Cerebellar nuclear complex (tissue), 1 donor: ENCODE measurements around the gene MCF2L2.
"Not testable (repeated sequence)": the region's sequence is repeated elsewhere in the genome, so short reads cannot be mapped to it uniquely, and the experiment has no call there.

ENCODE experiments used
- DNase-seq, 2 experiments: peaks; one replicate each; lab custom pipeline; 2025; lab: John Stamatoyannopoulos, UW

Gene MCF2L2, protein sequence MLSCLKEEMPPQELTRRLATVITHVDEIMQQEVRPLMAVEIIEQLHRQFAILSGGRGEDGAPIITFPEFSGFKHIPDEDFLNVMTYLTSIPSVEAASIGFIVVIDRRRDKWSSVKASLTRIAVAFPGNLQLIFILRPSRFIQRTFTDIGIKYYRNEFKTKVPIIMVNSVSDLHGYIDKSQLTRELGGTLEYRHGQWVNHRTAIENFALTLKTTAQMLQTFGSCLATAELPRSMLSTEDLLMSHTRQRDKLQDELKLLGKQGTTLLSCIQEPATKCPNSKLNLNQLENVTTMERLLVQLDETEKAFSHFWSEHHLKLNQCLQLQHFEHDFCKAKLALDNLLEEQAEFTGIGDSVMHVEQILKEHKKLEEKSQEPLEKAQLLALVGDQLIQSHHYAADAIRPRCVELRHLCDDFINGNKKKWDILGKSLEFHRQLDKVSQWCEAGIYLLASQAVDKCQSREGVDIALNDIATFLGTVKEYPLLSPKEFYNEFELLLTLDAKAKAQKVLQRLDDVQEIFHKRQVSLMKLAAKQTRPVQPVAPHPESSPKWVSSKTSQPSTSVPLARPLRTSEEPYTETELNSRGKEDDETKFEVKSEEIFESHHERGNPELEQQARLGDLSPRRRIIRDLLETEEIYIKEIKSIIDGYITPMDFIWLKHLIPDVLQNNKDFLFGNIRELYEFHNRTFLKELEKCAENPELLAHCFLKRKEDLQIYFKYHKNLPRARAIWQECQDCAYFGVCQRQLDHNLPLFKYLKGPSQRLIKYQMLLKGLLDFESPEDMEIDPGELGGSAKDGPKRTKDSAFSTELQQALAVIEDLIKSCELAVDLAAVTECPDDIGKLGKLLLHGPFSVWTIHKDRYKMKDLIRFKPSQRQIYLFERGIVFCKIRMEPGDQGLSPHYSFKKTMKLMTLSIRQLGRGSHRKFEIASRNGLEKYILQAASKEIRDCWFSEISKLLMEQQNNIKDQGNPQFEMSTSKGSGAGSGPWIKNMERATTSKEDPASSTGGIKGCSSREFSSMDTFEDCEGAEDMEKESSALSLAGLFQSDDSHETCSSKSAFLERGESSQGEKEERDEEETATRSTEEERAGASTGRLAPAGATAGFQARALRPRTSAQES

DNA sequence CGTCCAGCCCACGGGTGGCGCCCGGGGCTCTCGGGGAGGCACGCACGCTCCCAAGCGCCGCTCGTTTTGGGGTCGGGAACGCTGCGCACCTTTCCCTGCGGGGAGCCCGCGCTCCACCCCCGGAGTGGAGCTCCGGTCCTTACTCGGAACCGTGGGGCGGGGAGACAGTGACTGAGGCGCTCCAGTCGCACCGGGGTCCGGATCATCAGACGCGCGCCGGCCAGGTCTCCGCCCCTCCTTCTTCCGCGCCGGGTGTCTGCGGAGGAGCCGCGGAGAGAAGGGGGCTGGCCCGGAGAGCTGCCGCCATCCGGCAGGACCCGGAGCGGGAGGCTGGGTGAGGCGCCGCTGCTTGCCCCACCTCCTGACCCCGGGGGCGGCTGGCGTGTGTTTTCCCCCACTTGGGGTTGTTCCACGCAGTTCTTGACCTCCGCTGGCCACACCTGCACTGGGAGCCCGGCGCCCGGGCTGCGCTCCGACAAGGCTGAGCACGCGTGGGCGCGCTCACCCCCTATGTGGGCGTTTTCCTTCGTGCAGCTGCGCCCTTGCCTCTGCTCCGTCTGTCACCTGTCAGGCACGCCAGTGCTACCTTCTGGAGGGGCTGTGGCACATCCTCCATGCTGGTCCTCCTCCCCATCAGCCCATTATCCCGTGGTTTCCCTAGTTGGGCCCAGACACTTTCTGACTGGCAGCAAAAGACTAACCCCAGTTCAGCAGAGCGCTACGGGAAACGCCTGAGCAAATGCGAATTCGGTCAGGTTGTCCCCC lies at the start of gene MCF2L2:
Gene MCF2L2, minus strand, starts transcription at position 173 of the 765 bp plus-strand sequence. CDS start 642 bp downstream, outside the sequence.
- no peak for DNase-seq

DNA sequence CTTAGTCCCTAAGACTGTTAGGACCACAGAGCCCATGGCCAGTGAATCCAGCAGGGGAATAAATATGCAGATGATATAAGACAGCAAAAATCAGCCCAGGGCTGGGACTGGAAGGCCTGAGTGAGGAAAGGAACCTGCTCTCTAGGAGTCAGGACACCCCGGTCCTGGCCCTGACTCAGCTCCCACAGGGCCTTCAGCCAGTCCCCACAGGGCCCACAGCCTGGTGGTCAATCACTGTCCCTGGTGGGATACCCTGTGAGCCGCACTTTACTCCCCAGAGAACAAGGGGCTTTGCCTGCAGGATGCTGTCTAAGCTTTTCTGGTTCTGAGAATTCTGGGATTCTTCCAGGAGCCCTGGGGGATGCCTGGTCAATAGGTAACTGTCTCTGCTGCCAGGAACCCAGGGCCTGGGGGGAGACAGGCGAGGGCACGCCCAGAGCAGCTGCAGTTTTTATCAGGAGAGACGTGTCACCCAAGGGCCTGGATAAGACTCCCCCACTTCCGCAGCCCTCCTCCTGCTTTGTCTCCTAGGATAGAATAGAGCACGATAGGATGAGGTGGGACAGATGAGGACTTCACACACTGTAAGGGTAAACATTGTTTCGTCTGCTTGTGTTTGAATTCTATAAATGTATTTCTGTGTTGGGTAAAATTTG lies 49.5 kb upstream of the MCF2L2 start:
- DNase-seq, result no peak

DNA sequence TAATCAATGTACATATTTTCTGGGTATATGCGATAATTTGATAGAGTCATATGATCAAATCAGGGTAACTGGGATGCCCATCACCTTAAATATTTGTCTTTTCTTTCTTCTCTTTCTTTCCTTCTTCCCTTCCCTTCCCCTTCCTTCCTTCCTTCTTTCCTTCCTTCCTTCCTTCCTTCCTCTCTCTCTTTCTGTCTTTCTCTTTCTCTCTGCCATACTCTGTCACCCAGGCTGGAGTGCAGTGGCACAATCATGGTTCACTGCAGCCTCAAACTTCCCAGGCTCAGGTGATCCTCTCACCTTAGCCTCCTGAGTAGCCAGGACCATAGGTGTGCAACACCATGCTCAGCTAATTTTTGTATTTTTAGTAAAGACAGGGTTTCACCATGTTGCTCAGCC lies 47.3 kb upstream of the MCF2L2 start:
- not testable (repeated sequence) for DNase-seq

DNA sequence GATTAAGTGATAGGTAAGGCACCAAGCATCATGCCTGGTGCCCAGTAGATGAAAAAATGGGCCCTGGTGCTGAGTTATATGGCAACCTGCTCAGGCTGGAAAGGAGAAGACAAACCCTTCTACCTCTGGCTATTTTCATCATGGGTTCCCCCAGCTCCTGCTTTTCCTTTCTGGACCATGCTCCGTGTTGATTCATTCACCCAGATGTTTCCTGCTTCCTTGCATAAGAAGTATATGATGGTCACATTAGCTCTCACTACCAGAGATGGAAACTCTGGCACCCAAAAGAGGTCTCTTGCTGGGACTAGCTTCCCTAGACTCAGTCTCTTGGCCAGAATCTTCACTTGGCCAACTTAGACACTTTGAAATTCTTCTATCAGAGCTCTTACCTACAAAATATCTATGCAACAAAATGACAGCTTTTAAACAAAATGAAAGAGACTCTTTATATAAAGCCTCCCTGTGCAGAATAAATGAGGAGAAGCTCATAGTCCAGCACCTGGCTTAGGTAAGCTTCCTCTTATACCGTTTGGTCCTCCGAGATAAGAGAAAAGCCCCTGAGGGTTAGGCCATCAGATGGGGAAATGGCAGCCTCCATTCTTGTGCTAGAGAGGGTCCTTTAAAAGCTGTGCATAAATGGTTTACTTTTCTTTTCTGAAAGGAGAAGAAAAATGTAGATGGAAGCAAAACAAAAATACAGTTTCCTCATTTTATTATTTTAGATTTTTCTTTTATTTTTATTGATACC lies 46.8 kb upstream of the MCF2L2 start:
- no peak for DNase-seq

DNA sequence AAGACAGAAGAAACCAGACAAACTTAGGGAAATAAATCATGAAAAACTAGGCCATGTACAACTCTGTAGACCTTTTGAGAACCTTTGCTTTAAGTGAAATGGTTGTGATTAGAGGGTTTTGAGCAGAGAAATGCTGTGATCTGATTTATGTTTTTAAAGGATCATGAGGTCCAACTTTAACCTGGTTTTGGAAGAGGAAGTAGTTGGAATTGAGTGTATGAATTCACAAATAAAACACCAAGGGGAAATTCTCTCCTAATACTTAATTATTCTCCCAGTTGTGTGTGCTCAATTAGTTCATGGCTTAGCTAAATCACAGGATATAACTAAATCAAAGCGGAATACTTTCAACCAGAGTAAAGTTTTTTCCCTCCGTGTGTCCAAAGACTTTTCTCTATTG lies 45.5 kb upstream of the MCF2L2 start:
- DNase-seq, result no peak

DNA sequence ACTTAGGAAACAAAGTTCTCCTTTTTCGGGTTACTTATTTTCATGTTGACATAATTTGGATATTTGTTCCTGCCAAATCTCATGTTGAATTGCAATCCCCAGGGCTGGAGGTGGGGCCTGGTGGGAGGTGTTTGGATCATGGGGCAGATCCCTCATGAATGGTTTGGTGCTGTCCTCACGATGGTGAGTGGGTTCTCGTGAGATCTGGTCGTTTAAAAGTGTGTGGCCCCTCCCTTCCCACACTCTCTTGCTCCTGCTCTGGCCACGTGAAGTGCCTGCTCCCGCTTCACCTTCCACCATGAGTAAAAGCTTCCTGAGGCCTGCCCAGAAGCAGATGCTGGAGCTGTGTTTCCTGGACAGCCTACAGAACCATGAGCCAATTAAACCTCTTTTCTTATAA lies 43.7 kb upstream of the MCF2L2 start:
- DNase-seq, result no peak

DNA sequence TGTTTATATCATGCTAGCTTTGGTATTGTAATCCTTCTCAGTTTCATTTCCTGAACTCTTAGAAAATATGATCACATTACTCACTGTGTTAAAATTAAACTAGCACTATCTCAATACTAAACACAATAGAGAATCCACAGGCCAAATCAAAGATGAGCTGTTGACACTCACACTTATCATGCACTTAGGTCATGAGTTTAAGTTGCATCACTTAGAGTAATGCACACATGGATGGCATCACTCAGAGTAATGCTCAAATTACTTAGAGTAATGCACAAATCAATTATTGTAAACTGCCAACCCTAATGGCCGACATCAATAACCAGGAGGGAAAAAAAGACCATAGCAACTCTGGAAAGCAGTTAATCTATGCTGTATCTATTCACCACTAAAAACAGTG lies 40.0 kb upstream of the MCF2L2 start:
- no peak for DNase-seq

DNA sequence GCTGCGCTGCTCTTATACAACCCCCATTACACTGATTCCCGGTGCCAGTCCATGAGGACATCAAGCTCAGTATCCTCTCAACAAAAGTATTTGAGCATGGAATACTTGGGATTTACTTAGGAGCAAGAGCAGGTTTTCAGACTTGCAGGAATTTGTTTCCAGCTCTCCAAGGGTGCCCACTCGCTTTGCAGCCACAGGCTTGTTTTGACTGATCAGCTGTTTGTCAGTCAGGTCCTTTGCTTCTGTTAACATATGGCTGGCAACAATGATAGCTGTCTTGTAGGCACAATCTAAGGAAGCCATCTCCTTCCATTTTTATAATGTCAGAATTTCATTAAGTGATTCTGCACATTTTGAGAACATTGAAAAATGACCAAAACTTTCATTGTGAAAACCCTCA lies 38.2 kb upstream of the MCF2L2 start:
- no peak for DNase-seq

DNA sequence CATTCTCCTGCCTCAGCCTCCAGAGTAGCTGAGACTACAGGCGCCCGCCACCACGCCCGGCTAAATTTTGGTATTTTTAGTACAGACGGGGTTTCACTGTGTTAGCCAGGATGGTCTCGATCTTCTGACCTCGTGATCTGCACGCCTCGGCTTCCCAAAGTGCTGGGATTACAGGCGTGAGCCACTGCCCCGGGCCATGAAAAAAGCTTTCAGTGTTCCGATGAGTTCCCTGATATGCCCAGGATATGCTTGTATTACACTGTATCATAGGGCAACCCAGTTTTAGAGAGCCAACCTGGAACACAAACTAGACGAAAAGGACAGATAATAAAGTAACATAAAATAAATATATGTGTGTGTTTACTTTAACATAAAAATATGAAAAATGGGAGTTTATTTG lies 37.3 kb upstream of the MCF2L2 start:
- not testable (repeated sequence) for DNase-seq

DNA sequence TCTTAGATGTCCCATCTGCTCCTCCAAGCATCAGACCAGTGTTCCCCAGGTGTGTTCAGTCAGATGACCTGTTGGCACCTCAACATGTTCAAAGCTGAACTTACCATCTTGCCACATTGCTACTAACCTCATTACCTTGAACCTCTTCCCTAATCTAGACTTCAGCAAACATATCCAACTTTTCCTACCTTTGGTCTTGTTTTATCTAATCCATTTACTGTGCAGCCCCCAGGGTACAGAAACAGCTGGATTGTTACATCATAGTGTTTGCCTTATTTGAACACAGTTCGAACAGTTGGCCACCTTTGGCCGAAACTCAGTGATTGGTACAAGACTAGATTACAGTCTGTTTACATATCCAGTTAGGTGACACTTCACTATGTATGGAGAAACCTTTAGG lies 36.1 kb upstream of the MCF2L2 start:
- no peak for DNase-seq

DNA sequence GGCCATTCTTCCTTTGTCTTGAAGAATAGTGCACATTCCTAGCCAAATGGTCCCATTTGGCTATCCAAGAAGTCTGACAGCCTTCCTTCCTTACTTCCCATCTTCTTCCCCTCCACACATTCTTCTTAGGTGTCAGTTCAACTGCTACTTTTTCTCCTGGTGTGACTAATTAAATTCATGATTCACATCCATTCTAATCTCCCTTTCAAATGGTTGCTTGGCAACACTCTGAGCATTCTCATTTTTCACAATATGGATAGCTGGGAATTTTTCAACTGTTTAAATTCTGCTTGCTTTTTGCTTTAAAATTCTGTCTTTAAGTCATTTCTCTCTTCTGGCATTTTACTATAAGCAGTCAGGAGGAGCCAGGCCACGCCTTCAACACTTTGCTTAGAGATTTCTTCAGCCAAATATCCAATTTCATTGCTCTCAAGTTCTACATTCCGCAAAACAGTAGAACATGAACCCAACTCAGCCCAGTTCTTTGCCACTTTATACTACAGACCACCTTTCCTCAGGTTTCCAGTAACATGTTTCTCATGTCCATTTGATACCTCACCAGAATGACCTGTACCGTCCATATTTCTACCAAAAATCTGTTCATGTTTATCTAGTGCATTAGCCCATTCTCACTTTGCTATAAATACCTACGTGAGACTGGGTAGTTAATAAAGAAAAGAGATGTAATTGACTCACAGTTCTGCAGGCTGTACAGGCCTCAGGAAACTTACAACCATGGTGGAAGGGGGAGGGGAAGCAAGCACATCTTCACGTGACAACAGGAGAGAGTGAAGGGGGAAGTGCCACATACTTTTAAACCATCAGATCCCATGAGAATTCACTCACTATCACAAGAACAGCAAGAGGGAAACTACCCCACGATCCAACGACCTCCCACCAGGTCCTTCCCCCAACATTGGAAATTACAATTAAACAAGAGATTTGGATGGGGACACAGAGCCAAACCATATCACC lies 31.9 kb upstream of the MCF2L2 start:
- DNase-seq, result no peak

DNA sequence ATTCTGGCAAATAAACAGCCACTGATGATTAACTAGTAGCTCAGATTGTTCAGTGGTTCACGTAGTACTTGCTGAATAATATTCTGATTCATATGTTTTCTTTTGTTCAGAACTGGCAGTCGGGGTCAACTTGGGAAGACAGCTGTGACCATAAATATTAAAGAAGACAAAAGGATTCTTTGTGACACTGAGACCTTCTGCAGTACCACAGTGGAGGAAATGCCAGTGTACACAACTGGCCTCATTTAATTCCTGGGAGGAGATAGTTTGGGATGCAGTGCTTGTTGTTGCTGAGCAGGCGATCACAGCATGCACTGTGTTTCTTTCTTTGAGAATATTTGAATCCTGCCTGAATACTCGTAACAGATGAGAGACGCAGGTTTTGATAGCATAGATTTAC lies 26.7 kb upstream of the MCF2L2 start:
- DNase-seq, result no peak

DNA sequence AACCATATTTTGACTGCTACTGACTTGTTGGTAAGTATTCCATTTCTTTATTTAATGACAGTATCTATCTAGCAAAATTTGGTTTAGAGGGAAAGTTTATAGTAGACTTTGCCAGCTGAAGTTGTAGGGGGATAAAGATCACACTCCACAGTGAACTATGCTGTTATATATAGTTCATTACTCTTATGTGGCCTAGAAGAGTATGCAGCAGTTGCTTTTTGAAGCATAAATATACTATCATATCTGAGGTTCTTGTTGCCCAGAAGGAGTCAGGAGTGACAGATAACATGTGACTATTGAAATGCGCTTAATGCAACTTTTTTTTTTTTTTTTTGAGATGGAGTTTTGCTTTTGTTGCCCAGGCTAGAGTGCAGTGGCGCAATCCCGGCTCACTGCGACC lies 25.6 kb upstream of the MCF2L2 start:
- DNase-seq, result no peak

DNA sequence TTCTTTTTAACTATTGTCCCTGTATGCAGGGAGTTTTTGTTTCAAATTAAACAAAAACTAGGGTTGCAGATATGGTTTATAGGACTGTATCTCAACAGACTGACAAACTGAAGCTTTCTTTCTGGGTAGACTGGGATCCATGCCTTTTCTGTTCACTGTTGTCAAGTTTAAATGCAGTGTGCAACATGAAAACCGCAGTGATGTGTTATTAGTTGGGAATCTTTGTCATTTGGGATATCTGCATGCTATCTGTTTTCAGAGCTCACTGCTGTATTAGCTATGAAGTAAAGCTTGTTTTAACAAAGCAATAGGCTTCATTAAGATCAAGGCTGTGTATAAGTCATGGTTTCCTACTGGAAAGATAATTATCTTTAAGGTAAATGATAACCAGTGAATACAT lies 21.4 kb upstream of the MCF2L2 start:
- no peak for DNase-seq

DNA sequence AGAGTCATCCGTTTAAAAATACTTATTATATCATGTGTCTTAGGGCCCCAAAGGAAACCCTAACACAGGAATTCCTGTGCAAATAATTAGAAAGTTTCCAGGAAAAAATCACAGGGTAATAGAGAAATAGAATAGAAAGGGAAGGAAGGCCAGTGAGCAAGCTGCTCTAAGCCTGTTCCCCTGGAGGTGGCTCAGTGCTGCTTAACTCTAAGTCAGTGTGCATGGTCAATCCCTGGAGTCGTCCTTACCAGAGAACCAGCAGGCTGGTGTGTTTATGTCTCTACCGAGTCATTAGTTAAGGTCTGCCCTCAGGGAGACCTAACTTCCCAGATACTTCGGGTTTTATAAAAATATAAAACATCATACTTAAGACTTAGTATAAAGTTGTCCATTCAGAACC lies 21.0 kb upstream of the MCF2L2 start:
- no peak for DNase-seq

DNA sequence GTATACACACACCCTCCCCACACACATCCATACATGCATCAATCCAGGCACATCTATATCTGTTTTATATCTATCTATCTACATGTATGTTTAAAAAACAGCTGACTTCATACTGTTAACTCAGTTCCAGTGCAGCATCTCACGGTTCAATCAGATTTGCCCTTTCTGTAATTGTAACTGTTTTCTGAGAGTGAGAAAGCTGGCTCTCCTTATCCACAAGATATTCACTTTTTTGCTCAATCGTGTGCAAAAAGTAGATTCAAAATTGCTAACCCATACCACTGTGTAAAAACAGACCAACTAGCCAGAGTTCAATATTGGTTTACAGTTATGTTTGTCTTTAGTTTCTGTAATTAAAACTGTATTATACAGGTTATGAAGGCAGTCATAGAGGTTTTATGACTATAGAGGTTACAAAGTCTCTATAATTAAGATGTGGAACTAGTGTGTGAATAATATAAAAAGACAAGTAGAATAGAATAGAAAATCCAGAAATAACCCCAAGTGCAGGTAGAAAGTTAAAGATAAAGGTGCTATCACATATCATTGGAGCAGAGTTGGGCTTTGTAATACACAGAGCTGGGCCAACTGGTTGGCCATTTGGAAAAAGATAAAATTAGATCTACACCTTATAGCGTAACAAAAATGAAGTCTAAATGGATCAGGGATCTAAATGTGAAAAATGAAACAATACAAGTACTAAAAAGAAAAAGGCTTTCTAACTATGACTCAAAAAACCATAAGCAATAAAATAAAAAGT lies 20.1 kb upstream of the MCF2L2 start:
- DNase-seq, result no peak

DNA sequence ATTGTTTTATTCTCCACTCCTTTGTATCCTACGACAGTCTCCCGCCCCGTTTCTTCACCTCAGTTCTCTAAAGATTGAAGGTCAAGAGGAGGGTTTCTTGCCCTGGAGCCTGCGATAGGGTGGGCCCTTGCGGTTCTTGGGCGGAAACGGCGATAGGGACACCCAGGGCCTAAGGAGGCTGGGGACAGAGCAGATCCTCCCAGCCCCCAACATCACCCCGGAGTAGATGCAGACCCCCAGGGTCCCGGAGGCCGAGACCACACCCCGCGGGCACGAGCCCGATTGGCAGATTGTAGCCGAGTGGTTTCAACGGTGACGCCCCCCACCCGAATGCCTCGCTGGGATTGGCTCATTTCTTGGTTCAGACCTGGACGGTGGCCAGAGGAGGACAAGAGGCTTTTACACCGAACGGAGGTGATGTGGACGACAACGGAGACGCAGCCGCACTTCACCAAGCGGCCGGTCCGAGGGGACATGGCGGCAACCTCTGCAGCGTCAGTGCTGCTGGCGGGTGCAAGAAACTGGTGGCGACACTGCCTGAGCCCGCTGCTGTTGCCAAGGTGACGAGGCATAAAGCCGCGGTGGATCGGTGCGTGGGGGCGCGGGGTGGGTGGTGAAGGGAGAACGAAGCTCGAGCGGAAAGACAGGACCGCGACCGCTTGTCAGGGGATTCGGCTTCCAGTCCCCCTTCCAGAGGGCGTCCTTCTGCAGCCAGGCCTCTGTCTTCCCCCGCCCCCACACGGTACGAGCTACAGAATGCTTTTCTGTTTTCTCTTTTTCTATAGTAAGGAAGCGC lies 19.0 kb upstream of the MCF2L2 start:
- DNase-seq, result peak; percentile 38 to 70

DNA sequence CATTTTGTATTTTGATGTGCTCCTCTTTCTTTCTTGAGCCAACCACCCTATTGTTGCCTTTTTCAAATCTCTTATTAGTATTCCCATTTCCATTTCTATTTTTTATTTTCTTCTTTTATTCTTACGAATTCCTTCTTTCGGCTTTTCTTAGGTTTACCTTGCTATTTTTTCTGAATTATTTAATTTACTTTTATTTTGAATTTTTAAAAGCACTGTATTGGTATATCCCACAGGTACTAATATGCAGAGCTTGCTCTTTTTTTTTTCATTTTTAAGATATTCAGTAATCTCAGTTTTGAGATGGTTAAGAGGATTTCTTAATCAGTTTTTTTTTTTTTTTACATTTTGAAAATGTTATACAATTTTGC lies 18.4 kb upstream of the MCF2L2 start:
- no peak for DNase-seq
